ENCODE data around the gene ERMP1.
"Not testable (repeated sequence)": the region's sequence is repeated elsewhere in the genome, so short reads cannot be mapped to it uniquely, and the experiment has no call there.

The ERMP1 gene

DNA sequence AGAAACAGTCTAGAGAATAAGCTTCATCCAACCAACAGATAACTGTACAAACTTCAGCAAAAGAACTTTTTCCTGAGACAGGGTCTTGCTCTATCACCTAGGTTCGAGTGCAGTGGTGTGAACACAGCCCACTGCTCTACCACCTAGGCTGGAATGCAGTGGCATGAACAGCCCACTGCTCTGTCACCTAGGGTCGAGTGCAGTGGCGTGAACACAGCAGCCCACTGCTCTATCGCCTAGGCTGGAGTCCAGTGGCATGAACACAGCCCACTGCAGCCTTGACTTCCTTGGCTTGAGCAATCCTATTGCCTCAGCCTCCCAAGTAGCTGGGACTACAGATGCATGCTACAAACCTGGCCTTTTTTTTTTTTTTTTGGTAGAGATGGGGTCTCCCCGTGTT lies 43.4 kb downstream of the ERMP1 start:
- H3K4me3 ChIP-seq (ENCODE audit: low read length) = no peak overlapping the region
- no peak for TF ChIP-seq ZNF274 (IDR thresholded peaks at IDR 0.05; ENCODE audit: low read depth, low read length)

DNA sequence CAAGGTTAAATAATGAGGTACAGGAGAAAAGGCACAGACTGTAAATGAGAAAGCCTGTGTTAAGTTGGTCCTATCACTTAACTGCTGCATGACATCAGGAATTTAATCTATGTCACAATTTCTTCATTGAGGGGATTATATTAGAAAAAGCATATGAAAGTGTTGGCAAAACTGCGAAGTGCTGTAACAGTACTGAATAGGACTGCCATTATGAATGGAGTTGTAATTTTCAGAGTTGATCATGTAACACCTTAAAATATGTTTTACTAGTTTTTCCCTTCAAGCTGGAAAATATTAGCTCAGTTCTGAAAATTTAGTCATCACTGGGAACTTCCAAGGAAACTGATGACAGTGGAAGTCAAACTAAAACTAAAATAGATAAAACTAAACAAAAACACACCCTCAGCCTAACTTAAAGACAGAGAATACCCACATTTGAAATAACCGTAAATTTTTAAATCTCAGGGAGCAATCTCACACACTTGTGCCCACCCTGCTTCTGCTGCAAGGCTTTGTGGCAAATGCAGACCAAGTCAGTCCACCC lies 45.1 kb downstream of the ERMP1 start:
- TF ChIP-seq ZNF274 (IDR thresholded peaks at IDR 0.05; ENCODE audit: low read depth, low read length) = no peak

DNA sequence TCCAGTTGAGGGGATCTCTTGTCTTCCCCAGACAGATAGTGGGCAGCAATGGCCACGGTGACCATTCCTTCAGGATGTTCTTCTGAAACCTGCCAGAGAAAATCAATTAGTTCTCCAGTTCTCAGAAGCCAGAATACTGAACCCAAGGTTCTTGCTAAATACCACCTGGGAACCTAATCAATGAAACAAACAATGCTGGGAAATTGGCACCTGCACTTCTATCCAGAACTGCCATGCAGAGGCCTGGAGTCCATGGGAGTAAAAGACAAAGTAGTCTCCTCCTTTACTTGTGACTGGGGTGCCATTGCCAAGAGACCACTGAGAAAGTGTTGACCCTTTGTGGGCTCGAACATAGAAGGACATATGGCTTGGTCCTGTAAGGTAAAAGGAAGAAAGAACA lies 45.7 kb downstream of the ERMP1 start:
- no peak overlapping the region for H3K4me3 ChIP-seq (ENCODE audit: low read length)
- no peak for TF ChIP-seq ZNF274 (IDR thresholded peaks at IDR 0.05; ENCODE audit: low read depth, low read length)

More for the DNA sequence above, 45.1 kb downstream of the ERMP1 start:
- no peak overlapping the region for H3K4me3 ChIP-seq (ENCODE audit: low read length)

DNA sequence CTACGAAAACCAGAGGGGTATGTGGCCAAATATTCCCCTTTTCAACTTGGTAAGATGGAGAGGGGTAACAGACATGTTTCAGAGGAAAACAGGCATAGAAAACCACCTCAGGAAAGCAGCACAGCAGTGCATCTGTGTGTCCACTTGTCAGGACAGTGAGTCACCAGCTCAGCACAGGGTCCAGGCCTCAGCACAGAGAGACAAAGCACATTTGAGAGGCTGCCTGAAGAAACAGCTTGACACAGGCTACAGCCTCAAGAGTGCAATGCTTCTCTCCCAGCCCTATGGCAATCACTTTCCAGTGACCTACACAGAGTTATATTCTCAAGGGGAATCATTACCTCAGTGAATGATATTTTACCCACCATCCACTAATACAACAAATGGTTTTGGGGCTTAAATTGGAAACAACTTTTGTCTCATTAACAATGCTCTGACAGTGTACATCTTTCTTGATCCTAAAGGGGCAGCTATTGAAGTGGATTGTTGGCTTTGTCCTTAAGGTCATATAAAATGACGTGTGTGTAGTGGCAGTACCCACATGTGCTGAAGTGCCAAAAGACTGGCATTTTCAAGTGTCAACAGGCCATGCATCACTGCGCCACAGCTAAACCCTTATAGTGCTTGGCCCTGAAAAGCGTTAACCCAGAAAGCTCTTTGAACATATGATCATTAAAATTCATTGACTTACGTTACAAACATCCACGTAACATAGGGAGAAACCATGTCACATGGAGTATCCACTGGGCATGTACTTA lies 46.4 kb downstream of the ERMP1 start:
- no peak for TF ChIP-seq ZNF274 (IDR thresholded peaks at IDR 0.05; ENCODE audit: low read depth, low read length)
- no peak overlapping the region for H3K4me3 ChIP-seq (ENCODE audit: low read length)

DNA sequence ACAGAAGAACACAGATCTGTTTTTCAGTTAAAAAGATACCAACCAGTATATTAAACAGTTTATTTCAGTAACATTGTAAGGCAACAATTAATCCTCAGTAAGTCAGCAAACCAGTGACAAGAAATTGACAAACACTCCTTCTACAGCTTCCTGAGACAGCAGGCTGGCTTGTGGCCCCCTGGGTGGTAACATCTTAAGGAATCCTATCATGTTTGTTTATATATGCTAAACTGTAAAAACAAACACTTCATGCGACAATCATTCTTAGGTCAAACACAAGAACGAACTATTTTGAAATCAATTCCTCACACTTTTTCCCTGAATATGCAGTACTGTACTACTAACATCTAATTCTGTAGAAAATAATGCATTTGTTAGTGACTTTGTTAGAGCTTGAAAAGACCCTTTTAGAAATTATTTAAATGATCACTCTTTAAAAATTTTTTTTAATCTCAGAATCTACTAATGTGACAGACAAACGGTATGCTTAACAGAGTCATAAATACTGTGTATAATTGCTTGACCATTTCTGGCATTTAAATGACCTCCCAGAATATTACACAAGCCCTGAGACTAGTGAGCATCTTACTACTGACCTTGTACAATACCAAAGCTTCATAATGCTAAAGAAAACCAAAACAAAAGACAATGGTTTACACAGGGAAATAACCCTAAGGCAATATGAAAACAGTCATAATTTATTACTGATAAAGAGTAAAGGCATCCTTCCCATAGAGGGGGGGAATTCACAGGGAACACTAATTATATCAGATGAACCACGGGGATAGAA lies 48.2 kb downstream of the ERMP1 start:
- TF ChIP-seq ZNF274 (IDR thresholded peaks at IDR 0.05; ENCODE audit: low read depth, low read length) = no peak
- H3K4me3 ChIP-seq (ENCODE audit: low read length) = no peak overlapping the region

DNA sequence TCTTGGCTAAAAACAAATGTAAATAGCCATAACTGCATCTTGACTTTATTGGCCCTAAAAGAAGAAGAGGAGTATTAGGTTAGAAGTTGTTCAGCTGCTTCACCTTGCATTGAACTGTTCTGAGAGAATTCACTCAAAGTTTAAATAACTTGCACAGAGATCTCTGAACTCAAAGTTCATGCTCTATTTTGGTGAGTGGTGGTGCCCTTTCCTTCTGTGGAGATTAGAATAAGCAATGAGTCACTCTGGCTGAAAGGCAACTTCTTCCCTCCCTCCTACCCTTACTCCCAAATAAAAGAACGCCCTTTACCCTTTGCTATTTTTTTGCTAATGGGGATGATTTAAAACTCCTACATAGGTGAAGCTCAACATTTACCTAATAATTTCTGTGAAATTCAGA lies 48.9 kb downstream of the ERMP1 start:
- no peak for TF ChIP-seq ZNF274 (IDR thresholded peaks at IDR 0.05; ENCODE audit: low read depth, low read length)
- H3K4me3 ChIP-seq (ENCODE audit: low read length) = no peak overlapping the region

DNA sequence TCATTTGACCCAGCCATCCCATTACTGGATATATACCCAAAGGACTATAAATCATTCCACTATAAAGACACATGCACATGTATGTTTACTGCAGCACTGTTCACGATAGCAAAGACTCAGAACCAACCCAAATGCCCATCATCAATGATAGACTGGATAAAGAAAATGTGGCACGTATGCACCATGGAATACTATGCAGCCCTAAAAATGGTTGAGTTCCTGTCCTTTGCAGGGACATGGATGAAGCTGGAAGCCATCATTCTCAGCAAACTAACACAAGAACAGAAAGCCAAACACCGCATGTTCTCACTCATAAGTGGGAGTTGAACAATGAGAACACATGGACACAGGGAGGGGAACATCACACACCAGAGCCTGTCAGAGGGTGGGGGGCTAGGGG lies 49.5 kb downstream of the ERMP1 start:
- H3K4me3 ChIP-seq (ENCODE audit: low read length) = not testable (repeated sequence)

DNA sequence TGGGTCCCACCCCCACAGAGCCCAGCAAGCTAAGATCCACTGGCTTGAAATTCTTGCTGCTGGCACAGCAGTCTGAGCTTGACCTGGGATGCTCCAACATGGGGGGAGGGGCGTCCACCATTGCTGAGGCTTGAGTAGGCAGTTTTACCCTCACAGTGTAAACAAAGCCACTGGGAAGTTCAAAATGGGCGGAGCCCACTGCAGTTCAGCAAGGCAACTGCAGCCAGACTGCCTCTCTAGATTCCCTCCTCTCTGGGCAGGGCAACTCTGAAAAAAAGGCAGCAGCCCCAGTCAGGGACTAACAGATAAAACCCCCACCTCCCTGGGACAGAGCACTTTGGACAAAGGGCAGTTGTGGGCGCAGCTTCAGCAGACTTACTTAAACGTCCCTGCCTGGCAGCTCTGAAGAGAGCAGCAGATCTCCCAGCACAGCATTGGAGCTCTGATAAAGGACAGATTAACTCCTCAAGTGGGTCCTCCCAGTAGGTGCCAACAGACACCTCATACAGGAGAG lies 53.2 kb downstream of the ERMP1 start:
- H3K4me3 ChIP-seq (ENCODE audit: low read length) = not testable (repeated sequence)

DNA sequence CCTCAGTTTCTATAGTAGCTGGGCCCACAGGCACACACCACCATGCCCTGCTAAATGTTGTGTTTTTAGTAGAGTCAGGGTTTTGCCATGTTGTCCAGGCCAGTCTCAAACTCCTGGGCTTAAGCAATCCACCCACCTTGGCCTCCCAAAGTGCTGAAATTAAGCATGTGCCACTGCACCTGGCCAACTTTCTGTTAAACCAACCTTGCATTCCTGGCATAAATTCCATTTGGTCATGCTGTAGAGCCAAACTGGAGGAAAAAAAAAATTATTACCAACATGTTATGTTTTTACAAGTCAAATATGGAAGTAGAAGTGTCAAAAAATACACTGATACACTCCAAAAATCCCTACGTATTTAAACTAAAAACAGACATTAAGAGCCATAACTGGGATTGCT lies 54.1 kb downstream of the ERMP1 start:
- TF ChIP-seq ZNF274 (IDR thresholded peaks at IDR 0.05; ENCODE audit: low read depth, low read length) = no peak
- no peak overlapping the region for H3K4me3 ChIP-seq (ENCODE audit: low read length)

DNA sequence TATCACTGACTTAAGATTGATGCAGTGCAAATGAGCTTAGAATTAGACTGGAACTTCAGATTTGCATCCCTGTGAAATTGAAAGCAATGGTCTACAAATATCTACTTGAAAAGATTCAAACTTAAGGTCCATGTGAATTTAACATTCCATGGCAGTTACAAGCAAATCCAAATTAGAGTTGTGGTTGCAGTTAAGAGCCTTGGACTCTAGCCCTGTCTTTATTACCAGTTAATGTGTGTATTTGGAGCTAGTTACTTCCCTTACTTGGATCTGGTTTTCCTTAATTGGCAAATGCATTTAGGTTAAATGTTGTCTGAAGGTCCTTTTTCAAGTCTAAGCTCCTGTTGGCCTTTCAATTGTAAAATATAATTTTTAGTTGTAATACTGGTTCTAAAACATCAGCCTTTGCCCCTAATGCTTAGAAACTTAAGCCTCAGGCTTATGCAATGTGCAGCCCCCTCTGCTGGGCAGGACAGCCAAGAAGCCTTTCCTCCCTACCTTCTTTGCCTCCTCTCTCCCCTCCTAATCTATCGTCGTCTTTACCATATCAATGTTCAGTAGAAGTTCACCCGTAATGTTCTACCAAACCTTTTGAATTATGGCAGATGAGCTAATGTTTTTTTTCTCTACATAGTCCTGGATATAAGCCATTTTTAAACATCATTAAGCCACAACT lies 59.5 kb downstream of the ERMP1 start:
- no peak overlapping the region for H3K4me3 ChIP-seq (ENCODE audit: low read length)
- TF ChIP-seq ZNF274 (IDR thresholded peaks at IDR 0.05; ENCODE audit: low read depth, low read length) = no peak

DNA sequence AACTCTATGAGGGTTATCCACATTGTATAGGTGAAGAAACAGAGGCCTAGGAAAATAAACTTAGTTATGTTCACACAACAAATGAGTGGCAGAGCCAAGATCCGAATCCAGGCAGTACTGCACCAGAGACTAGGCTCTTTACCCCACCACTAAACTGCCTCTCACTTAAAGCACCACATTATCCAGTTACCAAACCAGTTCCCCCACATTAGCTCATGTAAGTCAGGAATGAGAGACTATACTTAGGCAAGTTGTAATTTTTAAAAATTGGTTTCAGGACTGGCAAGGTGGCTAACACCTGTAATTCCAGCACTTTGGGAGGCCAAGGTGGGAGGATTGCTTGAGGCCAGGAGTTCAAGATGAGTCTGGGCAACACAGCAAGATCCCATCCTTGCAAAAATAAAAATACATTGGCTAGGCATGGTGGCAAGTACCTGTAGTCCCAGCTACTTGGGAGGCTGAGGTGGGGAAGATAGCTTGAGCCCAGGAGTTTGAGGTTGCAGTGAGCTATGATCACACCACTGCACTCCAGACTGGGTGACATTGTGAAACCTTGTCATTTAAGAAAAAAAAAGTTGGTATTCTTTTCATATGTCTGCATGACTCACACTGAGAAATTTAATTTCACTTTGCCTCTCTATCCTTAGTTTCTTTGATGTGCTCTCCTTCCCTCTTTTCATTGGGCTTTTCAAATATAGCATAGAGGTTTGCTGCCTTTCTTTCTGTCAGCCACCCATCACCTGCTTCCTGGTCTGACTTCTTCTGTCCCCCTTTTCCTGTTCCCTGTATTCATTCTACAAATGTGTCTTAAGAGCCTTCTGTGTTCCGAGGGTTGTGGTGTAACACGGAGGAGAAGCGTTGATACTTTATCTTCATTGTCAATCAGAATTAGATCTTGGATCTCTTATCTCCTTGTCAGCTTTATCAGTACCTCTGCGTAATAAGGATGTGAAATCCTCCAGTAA lies 64.7 kb downstream of the ERMP1 start:
- TF ChIP-seq ZNF274 (IDR thresholded peaks at IDR 0.05; ENCODE audit: low read depth, low read length) = no peak
- H3K4me3 ChIP-seq (ENCODE audit: low read length) = peak overlapping the region; percentile 8; the same call in 1 of the 2 replicates

DNA sequence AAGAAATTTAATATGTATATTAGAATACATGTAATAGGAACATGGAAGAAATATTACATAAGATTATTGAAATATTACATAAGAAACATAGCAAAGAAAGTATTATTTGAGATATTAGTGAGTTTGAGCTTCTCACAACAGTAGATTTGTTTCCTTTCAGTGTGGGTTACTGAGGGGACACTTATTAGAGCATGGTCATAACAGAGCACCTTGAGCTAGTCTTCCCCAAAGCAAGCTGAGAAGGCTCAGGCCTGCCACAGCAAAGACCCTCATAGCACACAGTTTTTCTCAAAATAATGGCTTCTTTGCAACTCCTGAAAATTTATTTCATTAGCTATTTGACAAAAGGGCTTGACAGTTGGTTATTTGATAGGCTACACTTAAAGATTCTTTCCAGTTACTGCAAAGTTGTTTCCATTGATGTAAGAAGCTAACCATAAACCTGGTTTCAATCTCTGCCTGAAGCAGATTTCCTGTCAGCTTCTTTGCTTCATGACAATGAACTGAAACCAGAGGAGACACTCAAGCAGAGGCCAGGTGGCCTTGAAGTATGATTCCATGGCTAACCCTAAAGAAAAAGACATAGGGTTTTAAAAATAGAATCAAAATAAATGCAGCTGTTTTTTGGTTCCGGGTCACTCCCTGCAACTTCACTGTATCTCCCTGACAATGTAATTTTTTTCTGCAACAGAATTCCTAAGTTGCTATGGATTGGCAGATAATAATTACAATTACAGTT lies 68.6 kb downstream of the ERMP1 start:
- H3K4me3 ChIP-seq (ENCODE audit: low read length) = no peak overlapping the region
- no peak for TF ChIP-seq ZNF274 (IDR thresholded peaks at IDR 0.05; ENCODE audit: low read depth, low read length)

DNA sequence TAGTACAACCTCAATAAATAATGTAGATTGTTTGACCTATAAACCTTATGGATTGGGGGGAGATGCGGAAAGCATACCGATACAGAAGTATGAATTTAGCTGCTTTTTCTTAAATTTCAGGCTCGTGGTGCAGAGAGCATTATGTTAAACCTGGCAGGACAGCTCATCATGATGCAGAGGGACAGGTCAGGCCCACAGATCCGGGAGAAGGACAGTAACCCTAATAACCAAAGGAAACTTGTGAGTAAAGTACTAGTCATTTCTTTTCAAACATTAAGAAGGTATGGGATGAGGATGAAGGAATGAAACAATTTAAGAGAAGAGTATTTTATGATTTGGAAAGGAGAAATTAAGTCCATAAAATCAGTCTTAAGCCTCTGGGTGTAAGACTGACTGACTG lies 70.5 kb downstream of the ERMP1 start:
- TF ChIP-seq ZNF274 (IDR thresholded peaks at IDR 0.05; ENCODE audit: low read depth, low read length) = no peak
- H3K4me3 ChIP-seq (ENCODE audit: low read length) = no peak overlapping the region
